A549 (cell line): ENCODE measurements around the gene SCN2B.

Experiments used
- BHLHE40 ChIP-seq: IDR thresholded peaks from 2 replicates; pipeline ENCODE4 v1.6.1; 2012; ENCODE audit warnings: low read depth, low read length, inconsistent platforms
- CTCF ChIP-seq: fragments of >200 bp; sonication (Bioruptor Twin); formaldehyde crosslinking; IDR thresholded peaks from 3 replicates; pipeline ENCODE4 v1.5.1; 2016
- ELK1 ChIP-seq: fragments of 150-350 bp; IDR thresholded peaks from 2 replicates; pipeline ENCODE4 v1.6.1; 2014; ENCODE audit warnings: low read depth, mild to moderate bottlenecking, low read length
- MAFK ChIP-seq: fragments of 450-650 bp; IDR thresholded peaks from 2 replicates; pipeline ENCODE4 v1.6.1; 2014; ENCODE audit not compliant: partially characterized antibody
- MAX ChIP-seq: IDR thresholded peaks from 2 replicates; pipeline ENCODE4 v1.6.1; 2012
- POLR2AphosphoS2 ChIP-seq: conservative IDR thresholded peaks from 2 replicates; pipeline ENCODE4 v1.6.1; 2012; ENCODE audit warnings: low read length, improper control_type of control experiment, inconsistent platforms
- RAD21 ChIP-seq, 2 experiments: fragments of >200 bp in 1 of 2; sonication (Bioruptor Twin) in 1 of 2; formaldehyde crosslinking in 1 of 2; IDR thresholded peaks in 1 of 2; conservative IDR thresholded peaks in 1 of 2; 2 replicates in 1 of 2; 3 replicates in 1 of 2; pipeline ENCODE4 v1.6.1; 2012 to 2018; ENCODE audit warnings: inconsistent platforms in 1 of 2
- USF2 ChIP-seq: fragments of 450-650 bp; IDR thresholded peaks from 2 replicates; pipeline ENCODE4 v1.6.1; 2014; ENCODE audit warnings: antibody characterized with exemption

GRCh38 chr11:118184784-118185579 is 8.5 kb upstream of the SCN2B start:
- TF ChIP-seq MAFK (no peak), CTCF (no peak), POLR2AphosphoS2 (no peak), MAX (no peak), RAD21 (conservative IDR thresholded peaks at IDR 0.05 in 1 of 2, IDR thresholded peaks at IDR 0.05 in 1 of 2) (no peak), BHLHE40 (no peak), ELK1 (no peak), USF2 (no peak)
